ENCODE measurements around the gene E2F8.

- TF ChIP-seq CTCF (IDR thresholded peaks at IDR 0.05) (no peak), POLR2A (IDR thresholded peaks at IDR 0.05) (no peak)
These were observed 15.2 kb downstream of the E2F8 start for GRCh38 chr11:19225581-19225980.

Data from testis (tissue), 2 donors.